ENCODE data around the gene VAMP1.

DNA sequence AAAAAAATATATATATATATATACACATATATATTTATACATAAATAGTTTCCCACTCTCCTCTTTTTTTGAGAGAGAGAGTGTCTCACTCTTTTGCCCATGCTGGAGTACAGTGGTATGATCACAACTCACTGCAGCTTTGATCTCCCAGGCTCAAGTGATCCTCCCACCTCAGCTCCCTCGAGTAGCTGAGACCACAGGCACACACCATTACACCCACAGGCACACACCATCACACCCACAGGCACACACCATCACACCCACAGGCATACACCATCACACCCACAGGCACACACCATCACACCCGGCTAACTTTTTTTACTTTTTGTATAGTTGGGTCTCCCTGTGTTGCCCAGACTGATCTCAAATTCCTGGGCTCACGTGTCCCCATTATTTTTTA lies 49.7 kb upstream of the VAMP1 start:
- TF ChIP-seq, protein P1, sequence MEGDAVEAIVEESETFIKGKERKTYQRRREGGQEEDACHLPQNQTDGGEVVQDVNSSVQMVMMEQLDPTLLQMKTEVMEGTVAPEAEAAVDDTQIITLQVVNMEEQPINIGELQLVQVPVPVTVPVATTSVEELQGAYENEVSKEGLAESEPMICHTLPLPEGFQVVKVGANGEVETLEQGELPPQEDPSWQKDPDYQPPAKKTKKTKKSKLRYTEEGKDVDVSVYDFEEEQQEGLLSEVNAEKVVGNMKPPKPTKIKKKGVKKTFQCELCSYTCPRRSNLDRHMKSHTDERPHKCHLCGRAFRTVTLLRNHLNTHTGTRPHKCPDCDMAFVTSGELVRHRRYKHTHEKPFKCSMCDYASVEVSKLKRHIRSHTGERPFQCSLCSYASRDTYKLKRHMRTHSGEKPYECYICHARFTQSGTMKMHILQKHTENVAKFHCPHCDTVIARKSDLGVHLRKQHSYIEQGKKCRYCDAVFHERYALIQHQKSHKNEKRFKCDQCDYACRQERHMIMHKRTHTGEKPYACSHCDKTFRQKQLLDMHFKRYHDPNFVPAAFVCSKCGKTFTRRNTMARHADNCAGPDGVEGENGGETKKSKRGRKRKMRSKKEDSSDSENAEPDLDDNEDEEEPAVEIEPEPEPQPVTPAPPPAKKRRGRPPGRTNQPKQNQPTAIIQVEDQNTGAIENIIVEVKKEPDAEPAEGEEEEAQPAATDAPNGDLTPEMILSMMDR (IDR thresholded peaks at IDR 0.05) = no peak
- no peak for TF ChIP-seq POLR2AphosphoS5 (IDR thresholded peaks at IDR 0.05)

All from transverse colon (tissue), 4 donors.